SW480 (cell line): Measurements from ENCODE around the gene TOR4A.
A peak's percentile ranks its signal among the peaks of the same experiment; 100 is the strongest.

ENCODE experiments used
- DNase-seq: peaks from one replicate; pipeline ENCODE4 v3.0.0-alpha.2; 2016; ENCODE audit warnings: low spot score

TOR4A gene

DNA sequence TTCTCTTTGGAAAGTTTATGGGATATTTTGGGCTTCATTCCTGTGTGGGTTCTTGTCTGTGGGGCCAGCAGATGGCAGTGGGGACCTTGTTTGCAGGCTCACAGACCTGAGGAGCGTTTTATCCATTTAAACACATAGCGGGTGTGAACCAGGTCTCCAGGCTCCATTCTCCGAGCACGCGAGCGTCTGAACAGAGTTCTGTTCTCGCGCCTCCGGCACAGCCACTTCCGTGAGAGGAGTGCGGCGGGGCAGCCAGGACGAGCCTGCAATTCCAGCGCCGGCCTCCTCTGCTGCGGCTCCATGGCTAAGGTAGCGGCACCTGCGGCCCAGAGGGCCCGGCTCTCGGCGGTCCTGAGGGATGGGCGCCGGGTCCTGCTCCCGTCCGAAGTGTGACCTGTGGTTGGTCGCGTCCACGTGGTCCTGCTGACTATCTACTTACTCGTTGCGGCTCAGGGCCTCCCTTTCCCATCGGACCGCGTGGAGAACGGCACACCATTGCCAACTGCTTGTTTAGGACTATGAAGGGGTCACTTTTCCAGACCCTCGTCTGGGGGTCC lies 17.2 kb downstream of the TOR4A start:
- DNase-seq: peak; percentile 79

DNA sequence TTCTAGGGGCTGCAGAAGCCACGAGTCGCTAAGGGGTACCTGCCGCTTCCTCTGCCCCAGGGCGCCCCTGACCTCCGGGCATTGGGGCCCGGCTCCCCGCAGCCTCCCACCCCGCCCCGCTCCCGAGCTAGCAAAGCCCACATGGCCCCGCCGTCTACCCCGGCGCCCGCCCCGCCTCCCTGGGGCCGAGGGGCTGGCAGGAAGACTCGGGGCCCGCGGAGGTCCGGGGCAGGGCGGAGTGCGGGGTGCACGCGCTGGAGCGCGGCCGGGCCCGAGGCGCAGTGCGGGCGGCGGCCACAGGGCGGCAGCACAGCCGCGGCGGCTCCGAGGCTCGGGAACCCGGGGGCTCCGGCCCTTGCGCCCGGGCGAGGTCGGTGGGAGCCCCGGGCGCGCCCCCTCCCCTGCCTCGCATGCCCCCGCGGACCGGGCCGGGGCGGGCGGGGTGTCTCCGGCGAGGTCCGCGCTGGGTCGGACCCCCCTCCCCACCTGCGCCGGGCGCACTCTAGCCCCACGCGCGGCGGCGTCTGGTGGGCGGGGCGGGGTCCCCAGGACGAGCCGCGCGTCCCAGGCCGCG lies 17.8 kb downstream of the TOR4A start:
- DNase-seq: no peak

DNA sequence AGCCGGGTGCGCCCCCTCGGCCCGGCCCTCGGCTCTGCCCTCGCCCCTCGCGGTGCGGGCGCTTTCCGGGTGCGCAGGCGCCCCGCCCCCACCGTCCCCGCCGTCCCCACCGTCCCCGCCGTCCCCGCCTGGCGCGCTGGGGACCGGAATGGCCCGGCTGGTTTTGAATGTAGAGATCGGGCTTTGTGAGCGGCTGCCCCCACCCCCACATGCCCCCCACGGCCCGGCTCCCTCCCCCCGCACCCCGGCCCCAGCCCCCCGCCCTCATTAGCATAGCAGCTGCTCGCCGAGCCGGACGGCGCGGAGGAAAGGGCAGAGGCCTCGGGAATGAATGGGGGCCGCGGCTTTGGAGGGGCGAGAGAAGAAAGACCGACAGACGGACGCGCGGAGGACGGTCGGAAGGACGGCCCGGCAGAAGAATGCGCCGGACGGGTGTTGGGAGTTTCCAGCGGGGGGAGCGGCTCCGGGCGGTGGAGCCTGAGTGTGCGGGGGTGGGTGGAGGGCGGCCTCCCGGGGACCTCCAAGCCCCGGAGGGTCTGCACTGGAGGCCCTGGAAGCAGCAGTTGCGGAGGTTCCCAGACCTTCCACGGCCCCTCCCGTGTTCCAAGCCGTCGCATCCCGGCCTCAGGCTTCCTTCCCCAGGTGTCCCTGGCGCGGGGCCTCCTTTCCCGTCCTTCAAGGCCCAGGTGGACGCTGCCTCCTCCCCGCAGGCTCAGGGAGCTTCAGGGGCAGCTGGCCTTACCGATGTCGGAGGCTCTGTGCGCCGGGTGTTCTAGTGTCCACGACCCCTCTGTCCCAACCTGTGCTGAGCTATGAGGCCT lies 18.5 kb downstream of the TOR4A start:
- DNase-seq: no peak

DNA sequence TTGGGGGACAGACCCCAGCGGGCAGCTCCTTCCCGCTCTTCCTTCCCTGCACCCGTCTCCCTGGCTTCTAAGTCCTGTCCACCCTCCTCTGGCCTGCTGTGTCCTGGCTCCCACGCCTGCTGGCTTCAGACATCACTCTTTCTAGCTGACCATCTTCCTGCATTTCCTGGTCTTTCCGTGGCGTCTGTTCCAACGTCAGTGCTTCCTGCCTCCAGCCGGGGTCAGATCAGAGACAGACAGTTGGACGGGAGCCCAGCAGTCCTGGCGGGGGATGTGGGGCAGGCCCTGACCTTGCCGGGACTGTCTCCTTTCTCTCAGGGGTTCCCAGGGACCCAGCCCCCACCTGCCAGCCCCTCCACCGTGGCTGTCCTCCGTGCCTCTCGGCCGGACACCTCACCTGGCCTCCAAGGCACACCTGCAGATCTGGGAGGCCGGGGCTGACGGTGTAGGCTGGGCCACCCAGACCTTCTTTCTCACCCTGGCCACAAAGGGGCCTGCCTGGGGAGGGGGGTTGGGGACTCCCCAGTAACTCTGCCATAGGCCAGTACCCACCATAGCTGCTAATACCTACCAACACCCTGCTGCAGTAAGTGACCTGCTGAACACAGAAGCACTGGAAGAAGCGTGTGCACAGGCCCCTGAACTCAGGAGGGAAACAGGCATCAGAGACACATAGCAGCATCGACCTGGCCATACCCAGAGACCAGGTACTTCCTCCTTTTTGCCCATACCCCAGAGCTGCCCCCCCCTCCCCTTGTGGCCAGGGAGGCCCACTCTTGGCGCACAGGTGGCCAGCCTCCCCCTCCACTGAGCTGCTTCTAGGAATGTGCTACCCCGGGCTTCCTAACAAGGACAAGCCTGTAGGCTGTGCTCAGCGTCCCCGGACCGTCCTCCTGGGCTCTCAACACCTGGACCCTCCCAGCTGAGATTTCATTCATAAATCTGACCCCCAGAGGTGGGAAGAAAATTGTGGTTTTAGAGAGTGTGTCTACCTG lies 19.4 kb downstream of the TOR4A start:
- DNase-seq: no peak

DNA sequence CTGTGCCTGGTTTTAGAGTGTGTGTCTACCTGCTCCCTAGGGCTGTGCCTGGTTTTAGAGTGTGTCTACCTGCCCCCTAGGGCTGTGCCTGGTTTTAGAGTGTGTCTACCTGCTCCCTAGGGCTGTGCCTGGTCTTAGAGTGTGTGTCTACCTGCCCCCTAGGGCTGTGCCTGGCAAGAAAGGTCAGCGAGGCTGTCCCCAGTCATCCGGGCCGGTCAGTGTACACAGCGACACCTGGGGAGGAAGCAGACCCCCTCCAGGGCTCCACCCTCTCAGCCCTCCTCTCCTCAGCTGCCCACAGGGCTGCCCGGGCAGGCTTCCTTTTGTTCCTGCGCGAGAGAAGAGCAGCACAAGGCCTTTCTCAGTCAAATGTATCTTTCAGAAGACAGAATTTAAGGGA lies 20.4 kb downstream of the TOR4A start:
- DNase-seq: no peak

DNA sequence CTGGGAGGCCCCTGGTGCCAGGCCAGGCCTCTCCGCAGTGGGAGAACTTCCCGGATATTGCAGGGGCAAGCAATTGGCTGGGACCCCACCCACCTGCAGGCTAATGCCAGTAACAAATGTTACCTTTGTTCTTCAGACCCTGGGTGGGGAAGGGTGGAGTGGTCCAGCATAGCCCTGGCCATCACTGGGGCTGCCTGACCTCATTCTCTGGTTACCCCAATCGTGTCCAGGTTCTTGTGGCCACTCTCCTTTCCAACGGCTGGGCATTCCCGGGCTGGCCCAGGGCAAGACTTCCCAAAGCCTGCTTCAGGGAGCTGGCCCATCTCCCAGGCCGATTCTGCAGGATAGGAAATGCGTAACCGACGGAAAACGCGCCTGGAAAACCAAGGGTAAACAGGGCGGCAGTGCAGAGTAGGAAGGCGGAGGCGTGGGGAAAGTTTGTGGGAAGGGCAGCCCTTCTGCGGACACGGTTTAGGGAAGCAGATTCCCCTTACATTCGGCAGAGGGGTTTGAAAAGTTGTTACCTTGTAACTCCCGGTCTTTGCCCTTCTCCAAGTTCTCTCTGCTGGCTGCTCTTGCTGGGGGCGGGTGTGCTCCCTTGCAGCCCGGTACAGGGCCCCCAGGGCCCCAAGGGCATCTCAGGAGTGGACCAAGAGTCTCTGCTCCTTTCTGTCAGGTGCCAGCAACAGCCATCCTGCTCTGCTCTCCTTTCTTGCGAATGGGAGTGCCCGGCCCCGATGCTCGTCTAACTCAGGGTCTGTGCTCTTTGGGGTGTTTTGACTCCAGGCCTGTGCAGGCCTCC lies 21.1 kb downstream of the TOR4A start:
- DNase-seq: no peak

DNA sequence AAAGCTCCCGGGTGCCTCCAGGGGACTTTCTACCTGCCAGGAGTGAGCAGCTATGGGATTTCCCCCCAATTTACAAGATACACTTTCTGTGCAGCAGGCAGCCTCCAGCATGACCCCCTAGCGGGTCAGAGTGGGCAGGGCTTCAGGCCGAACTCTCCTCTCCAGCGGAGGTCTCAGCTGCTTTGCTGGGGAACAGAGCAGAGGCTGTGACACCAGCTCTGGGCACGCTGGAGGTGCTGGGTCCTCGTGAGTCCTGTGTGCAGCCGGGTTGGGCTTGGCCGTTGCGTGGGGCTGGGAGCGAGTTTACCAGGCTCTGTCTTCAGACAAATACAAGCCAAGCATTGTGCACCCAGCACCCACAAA lies 21.7 kb downstream of the TOR4A start:
- DNase-seq: no peak

DNA sequence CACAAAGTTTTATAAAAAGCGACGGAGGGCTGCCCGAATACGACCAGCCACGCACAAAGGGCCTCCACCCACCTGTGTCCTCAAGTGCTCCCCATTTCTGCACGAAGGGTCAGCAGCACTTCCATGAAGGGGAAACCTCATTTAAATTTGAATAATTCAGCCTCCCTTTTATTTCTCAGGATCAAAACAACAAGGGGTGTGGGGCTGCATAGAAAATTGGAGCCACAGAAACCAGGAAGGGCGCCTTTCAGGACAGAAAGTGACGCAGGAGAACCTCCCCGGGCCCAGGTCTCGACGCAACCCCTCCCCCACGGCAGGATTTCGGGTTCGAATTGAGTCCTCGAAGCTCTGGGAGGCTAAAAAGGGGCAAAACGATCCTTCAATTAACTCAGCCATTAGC lies 22.4 kb downstream of the TOR4A start:
- no peak for DNase-seq

DNA sequence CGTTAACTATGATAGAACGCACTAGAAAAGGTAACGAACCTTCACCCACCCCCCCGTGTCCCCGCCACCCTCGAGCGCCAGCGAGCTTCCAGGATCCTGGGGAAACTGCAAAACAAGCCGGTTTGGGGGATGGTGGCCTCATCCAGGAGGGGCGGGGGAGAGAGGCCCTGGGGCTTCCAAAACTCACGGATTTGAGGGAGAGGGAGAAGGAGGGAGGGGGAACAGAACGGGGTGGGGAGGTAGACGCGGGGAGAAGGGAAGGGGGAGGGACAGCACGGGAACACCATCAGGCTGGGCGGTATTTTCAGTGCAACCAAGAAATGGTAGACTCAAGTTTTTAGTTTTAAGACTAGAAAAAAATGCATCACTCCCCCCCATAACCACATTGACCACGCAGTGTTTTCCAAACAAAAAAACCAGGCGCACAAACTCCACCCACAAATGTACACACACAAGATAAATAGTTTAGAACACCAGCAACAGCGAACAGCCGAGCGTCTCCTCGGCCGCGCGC lies 23.1 kb downstream of the TOR4A start:
- DNase-seq: no peak

DNA sequence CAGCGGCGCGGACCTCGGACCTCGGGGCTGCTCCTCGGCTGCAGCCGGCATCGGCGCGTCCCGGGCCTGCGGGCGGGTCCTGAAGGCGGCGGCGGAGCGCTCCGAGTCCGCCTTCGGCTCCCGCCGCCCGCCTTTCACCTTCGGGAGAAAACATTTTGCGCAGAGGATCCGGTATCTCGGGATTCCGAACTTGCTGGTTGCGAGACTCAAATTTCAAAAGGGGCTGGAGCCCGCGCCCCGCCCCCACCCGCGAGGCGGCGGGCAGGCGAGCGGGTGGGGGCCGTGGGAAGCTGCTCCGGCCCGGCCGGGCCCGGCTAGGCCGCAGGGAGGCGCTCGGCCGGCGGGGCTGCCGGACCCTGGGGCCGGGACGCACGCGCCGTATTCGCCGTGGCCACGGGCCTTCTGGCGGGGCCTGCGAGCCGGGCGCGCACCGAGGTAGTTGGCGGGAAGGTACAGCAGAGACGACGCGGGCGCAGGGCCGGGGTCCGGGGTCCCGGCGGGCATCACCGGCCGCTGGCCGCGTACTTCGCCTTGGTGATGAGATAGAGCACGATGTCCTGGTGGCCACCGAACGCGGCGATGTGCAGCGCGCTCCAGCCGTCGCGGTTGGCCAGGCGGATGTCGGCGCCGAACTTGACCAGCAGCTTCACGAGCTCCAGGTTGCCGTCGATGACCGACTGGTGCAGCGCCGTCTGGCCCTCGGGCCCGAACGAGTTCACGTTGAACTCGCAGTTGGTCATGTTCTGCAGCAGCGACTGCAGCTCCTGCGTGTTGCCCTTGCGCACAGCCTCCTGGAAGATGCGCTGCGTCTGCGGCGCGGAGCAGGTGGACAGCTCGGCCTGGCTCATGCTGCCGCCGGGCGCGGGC lies 23.8 kb downstream of the TOR4A start:
- DNase-seq: peak; percentile 69

DNA sequence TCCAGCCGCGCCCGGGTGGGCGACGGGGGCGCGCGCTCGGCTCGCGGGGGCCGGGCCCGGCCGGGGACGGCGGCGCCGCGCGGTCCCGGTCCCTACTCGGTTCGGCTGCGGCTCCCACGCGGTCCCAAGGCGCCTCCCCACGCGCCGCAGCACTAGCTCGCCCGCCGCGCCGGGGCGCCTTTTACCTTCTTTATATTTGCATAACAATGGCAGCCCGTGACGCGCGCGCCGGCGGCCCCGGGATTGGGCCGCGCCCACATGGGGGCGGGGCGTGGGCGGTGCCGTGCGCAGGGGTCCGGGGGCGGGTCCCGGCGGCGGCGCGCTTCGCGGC lies 24.6 kb downstream of the TOR4A start, which contains the start of gene NRARP:
NRARP (minus strand) TSS at position 154 of the 331 bp plus-strand sequence. CDS start 343 bp downstream, outside the sequence.
- DNase-seq: peak; percentile 88

DNA sequence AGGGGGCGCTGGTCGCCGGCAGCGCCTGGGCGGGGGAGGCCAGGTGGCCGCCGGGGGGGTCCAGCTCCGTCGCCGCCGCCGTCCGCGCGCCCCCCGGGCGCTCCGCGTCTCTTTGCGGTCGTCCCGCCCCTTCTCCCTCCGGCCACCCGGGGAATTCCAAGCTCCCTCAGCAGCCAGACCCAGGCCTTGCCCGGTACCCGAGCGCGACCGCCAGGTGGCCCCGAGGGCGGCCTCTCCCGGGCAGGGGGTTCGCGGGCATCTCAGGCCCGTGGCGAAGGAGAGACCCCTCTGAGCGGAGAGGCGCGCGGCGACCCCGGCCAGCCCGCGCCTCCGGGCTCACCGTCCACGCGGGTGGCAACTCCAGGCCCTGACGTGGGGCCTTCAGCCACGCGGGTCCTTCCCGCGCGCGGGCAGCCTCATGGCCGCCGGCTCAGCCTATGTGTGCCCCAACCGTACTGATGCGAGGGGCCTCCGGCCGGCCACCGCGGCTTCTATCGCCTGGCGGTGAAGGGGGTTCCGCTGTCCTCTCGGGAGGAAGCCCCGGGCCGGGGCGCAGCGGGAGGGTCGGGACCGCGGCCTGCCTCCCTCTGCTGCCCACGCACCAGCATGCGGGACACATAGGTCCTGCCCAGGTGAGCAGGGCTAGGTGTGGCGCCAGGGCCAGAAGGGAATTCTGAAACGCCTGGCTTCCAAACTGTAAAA lies 25.1 kb downstream of the TOR4A start:
- peak; percentile 78 for DNase-seq

DNA sequence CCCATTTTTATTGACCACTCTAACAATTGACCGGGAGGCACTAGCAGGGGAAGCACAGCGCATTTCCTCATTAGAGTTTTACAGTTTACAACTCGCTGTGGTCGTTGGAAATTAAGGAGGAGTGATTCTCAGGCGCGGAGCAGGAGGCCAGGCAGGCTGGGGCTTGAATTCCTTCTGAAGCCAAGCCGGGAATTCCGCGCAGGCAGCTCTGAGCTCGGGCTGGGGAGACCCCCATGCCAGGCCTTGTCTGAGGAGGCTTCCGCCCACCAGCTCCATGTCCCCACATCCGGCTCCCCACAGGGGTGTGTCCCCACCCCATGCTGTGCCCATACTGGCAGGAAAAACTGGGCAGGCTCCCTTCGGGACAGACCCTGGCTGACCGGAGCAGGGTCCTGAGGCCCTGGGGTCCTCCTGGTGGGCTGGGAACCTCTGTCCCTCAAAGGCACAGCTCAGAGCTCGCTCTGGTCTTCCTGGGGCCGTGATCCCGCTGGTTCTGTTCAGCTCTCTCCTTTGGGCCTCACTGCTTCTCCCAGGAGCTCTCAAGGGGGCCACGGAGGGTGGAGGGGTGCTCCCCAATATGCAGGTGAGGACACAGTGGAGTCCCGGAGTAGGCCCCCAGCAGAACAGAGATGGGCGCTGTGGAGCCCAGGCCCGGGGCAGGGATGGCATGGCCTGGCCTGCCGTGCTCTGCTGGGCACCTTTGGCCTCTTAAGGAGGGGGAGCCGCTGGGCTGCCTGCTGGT lies 25.8 kb downstream of the TOR4A start:
- no peak for DNase-seq

DNA sequence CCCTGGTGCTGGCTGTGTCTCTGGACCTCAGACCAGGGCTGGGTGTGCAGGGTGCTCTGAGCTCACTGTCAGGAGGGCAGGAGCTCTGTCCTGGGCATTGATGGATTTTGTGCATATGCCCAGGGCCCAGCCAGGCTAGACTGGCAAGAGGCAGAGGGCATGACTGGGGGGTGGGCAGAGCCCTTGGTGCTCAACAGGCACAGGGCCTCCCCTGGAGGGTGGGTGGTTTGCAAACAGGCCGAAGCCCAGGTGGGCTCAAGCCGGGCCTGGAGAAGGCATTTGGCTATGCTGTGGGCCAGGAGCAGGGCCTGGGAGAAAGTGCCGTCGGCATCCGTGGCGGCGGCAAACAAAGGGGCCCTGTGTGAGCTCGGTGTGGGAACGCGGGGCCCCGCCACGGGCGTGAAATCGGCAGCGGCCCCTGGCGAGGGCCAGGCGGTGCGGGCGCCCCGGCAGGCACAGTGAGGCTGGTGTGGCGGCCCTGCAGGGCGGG lies 26.4 kb downstream of the TOR4A start:
- DNase-seq: no peak

DNA sequence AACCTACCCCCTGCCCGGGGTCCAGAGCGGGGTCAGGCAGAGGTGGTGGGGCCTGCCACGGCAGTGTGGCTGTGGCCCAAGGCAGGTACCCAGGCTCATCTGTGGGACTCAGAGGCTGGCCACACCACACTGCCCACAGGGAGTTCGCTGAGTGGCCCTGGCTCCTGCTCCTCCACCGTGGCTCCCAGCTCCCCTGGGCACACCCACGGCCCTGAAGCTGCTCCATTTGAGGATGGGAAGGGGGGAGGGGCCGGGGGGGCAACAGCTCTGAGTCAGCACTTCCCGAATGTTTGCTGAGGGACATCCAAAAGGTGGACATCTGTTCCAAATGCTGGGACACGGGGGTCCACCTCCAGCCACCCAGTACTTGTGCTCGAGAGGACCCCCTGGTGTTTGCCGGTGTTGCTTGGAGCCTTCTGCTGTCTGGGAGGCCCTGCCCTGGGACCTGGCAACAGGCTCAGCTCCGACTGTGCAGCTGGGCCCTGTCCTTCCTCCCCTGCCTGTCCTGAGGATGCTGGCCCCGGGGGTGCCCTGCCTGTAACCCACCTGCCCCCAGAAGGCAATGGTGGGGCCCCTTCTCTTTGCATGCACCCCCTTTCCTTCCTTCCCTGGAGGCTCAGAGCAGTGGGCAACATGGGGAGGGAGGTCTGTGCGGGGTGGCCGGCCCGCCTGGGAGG lies 27.0 kb downstream of the TOR4A start:
- DNase-seq: no peak

DNA sequence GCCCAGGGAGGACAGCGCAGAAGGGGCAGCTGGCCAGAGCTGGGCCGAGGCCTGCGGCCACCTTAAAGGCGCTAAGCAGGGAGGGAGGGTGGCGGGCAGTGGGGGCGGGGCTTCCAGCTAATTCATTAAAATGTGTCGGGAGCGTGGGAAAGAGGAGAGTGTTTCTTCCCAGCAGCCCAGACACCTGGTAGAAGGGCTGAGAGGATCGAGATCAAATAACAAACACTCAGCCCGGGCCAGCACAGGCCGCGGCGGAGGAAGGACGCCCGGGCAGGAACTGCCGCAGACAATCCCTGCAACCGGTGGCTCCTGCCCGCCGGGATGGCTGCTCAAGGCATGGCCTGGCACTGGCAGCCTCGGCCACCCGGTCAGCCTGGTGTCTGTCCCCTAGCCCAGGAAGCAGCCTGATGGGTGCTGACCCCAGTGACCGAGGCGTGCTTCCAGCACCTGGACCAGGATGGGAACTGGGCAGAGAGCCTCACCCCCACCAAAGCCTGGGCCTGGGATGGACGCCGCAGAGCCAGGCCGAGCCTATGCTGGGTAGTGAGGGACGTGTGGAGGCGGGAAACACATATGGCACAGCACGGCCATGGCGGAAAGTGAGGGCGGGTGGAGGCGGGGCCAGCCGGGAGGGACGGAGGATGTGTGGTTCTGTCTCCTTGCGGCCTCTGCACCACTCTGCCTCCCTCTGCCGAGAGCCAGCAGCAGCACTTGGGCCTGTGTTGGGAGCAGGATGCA lies 27.7 kb downstream of the TOR4A start:
- DNase-seq: peak; percentile 70

DNA sequence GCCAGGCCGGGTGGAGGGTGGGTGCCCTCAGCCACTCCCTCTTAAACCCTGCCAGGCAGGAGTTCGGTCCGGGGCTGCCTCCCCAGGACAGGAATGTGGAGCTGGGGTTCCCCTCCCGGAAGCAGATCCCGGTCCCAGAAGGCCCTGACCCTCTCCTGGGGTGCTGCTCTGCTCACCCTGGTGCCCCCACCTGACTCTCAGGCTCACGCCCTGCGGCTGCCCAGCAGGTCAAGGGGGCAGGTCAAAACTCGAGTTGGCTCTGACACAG lies 28.2 kb downstream of the TOR4A start:
- DNase-seq: no peak
